ENCODE data around the gene LRRN4CL. TPM values are rescaled to one million over a fixed set of nuclear protein-coding genes. Genes with fewer than 3 reads are reported as not detected.
"Not testable (repeated sequence)": the region's sequence is repeated elsewhere in the genome, so short reads cannot be mapped to it uniquely, and the experiment has no call there.

Gene LRRN4CL
- total and polyA plus RNA-seq, 4 experiments from 2014 or later, result 0.11 to 0.12 TPM; not detected in 2

DNA sequence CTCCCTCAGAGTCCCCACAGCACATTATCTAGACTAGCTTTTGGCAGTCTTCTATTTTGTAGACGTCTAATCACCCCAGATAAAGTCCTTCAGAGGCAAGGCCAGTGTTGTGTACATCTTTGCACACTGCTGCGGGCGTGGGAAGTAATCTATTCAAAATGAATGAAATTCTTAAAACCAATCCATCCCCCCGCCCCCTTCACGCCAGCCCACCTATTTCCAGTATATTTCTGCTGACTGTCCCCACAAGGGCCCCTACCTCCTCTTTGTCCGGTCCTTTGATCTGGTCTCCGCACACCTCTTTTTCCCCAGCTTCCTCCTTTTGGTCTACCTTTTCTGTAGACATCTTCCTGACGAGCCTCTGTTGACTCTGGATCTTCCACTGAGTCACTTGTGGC is 17.5 kb upstream of the LRRN4CL start:
- ChIA-PET POLR2A (ENCODE audit: partially characterized antibody) (interaction anchor here (0.7 to 14.3 kb wide), 29 partner anchors 10 to 1564 kb away, joined by 3 to 283 read pairs (median 6); partner anchors contain the start of genes AHNAK, B3GAT3, C11orf98 and CSKMT), CTCF (ENCODE audit: partially characterized antibody) (interaction anchor here (1.0 to 1.9 kb wide), 5 partner anchors 11 to 80 kb away, joined by 3 to 11 read pairs (median 5); no protein-coding TSS in a partner anchor)
- Histone ChIP-seq H3K4me1 (ENCODE audit: insufficient read depth, low read length) (peaks cover 50% of the 10 kb centered on the region), H3K9me3 (ENCODE audit: control insufficient read depth in 1 of 2, low read length in 2 of 2) (no peaks in the 10 kb centered on the region), H3K36me3 (ENCODE audit: insufficient read depth, low read length) (peaks cover 5% of the 10 kb centered on the region), H3K27ac (ENCODE audit: low read depth, low read length) (peak overlapping the region; percentile 78), H3K27me3 (ENCODE audit: insufficient read depth, low read length) (no peaks in the 10 kb centered on the region), H3K4me3 (ENCODE audit: low read length in 2 of 2) (peak overlapping the region; percentile 49 to 86)
- H3K36me3 Mint-ChIP-seq, result peaks cover 3 to 24% of the 10 kb centered on the region in 2 donors
- DNase-seq, result no peak
- H3K27ac Mint-ChIP-seq, result peak overlapping the region; percentile 77 to 98 (median 84)
- intact Hi-C loops (cut with micrococcal nuclease), result no loop called here
- H3K27me3 Mint-ChIP-seq, result no peaks in the 10 kb centered on the region
- no peaks in the 10 kb centered on the region for H3K9me3 Mint-ChIP-seq
- peak overlapping the region; percentile 69 to 95 (median 87) for H3K4me3 Mint-ChIP-seq
- peaks cover 21 to 51% (median 36%) of the 10 kb centered on the region in 4 donors for H3K4me1 Mint-ChIP-seq

DNA sequence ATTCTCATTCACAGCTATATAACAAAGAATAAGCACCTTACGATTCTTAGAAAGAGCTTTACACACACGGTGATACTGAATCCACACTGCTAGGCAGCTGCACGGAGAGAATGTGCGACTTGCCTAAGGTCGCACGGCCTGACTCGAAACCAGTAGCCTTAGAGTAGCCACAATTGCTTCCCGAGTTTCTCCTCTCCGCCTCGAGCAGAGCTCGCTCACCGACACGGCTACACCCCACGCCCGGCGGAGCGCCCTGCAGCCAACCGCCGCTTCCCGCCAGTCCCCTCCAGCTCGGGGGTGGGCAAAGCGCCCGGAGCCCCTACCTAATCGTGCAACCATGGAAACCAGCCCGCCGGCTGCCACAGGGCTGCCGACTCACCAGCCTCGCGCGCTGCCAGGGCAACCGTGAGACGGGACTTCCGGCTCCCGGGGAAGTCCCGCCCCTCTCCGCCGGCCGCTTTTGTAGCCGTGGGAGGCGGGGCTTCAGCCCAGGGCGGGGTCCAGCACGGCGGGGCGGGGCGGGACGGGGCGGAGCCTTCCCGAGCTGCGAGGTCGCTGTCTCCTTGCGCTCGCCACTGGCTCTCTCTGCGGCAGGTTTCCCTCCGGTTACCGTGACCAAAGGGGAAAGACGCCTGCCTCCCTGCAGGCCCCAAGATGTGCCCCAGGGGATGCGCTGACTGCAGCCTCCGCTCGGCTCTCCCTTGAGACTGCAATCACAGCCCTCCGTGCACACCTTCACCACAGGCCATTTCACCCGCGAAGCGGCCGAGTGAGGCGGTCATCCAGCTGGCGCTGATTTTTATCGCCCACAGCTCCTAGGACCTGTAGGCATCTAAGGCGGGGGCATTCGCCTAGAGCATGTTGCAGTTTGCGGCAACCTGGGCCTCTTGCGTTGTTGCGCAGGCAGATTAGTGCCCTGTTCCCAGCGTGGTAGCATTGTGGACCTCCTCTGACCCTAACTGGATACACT is 16.8 kb upstream of the LRRN4CL start:
- DNase-seq, result peak; percentile 90 to 95 (median 91)
- H3K36me3 ChIP-seq (ENCODE audit: insufficient read depth, low read length), result no peaks in the 10 kb centered on the region
- Mint-ChIP-seq H3K27me3 (no peaks in the 10 kb centered on the region), H3K9me3 (no peaks in the 10 kb centered on the region), H3K27ac (peak overlapping the region; percentile 91 to 98 (median 94)), H3K4me3 (peak overlapping the region; percentile 86 to 95 (median 89)), H3K36me3 (peaks cover 4 to 21% of the 10 kb centered on the region in 2 donors), H3K4me1 (peaks cover 21 to 51% (median 36%) of the 10 kb centered on the region in 4 donors)
- CTCF ChIA-PET (ENCODE audit: partially characterized antibody), result interaction anchor here (0.9 to 1.9 kb wide), 8 partner anchors 10 to 112 kb away, joined by 3 to 11 read pairs (median 4); no protein-coding TSS in a partner anchor
- peaks cover 50% of the 10 kb centered on the region for H3K4me1 ChIP-seq (ENCODE audit: insufficient read depth, low read length)
- POLR2A ChIA-PET (ENCODE audit: partially characterized antibody), result interaction anchor here (0.6 to 14.3 kb wide), 33 partner anchors 10 to 1565 kb away, joined by 3 to 283 read pairs (median 6); partner anchors contain the start of genes AHNAK, B3GAT3, C11orf98 and CSKMT
- no peaks in the 10 kb centered on the region for H3K27me3 ChIP-seq (ENCODE audit: insufficient read depth, low read length)
- peak overlapping the region; percentile 78 for H3K27ac ChIP-seq (ENCODE audit: low read depth, low read length)
- intact Hi-C loops (cut with micrococcal nuclease), result no loop called here
- no peaks in the 10 kb centered on the region for H3K9me3 ChIP-seq (ENCODE audit: control insufficient read depth in 1 of 2, low read length in 2 of 2)
- H3K4me3 ChIP-seq (ENCODE audit: low read length in 2 of 2), result peak overlapping the region; percentile 69 to 86

DNA sequence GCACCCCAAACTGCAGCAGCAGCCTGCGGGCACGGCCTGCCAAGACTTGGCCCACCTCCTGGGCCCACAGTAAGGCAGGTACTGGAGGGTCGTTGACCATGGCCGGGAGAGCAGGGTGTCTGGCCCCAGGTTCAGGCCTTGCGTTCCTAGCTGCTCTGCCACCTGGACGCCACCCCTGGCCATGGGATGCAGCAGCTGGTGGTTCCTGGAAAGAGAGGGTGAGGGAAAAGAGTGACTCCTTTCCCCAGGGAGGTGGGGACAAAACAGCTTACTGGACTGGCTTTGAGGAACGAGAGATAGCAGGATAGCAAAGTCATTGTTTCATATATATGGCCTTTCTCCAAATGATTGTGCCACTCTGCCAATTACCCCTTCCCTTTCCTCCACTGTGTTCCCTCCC is 16.1 kb upstream of the LRRN4CL start:
- peak overlapping the region; percentile 91 to 96 (median 94) for H3K27ac Mint-ChIP-seq
- no peak for DNase-seq
- H3K27me3 ChIP-seq (ENCODE audit: insufficient read depth, low read length), result no peaks in the 10 kb centered on the region
- H3K9me3 ChIP-seq (ENCODE audit: control insufficient read depth in 1 of 2, low read length in 2 of 2), result no peaks in the 10 kb centered on the region
- peaks cover 21 to 48% (median 36%) of the 10 kb centered on the region in 4 donors for H3K4me1 Mint-ChIP-seq
- H3K27me3 Mint-ChIP-seq, result no peaks in the 10 kb centered on the region
- ChIA-PET POLR2A (ENCODE audit: partially characterized antibody) (interaction anchor here (0.6 to 14.3 kb wide), 26 partner anchors 9 to 1566 kb away, joined by 3 to 283 read pairs (median 8); partner anchors contain the start of genes C11orf98, CSKMT, EEF1G and EML3), CTCF (ENCODE audit: partially characterized antibody) (interaction anchor here (0.9 to 1.9 kb wide), 6 partner anchors 9 to 111 kb away, joined by 3 to 11 read pairs (median 4); no protein-coding TSS in a partner anchor)
- peaks cover 6 to 20% of the 10 kb centered on the region in 2 donors for H3K36me3 Mint-ChIP-seq
- no peaks in the 10 kb centered on the region for H3K9me3 Mint-ChIP-seq
- H3K4me3 ChIP-seq (ENCODE audit: low read length in 2 of 2), result peak overlapping the region; percentile 69 to 86
- H3K36me3 ChIP-seq (ENCODE audit: insufficient read depth, low read length), result no peaks in the 10 kb centered on the region
- intact Hi-C loops (cut with micrococcal nuclease), result no loop called here
- peak overlapping the region; percentile 78 for H3K27ac ChIP-seq (ENCODE audit: low read depth, low read length)
- H3K4me1 ChIP-seq (ENCODE audit: insufficient read depth, low read length), result peaks cover 46% of the 10 kb centered on the region
- peak overlapping the region; percentile 86 to 95 (median 89) for H3K4me3 Mint-ChIP-seq

DNA sequence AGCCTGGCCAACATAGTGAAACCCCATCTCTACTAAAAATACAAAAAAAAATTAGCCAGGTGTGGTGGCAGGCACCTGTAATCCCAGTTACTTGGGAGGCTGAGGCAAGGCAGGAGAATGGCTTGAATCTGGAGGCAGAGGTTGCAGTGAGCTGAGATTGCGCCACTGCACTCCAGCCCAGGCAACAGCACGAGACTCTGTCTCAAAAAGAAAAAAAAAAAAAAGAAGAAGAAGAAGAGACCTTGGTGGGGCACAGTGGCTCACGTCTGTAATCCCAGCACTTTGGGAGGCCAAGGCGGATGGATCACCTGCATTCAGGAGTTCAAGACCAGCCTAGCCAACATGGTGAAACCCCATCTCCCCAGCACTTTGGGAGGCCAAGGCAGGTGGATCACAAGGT is 14.6 kb upstream of the LRRN4CL start:
- H3K4me3 ChIP-seq (ENCODE audit: low read length in 2 of 2); DNase-seq; H3K36me3 ChIP-seq (ENCODE audit: insufficient read depth, low read length); H3K9me3 Mint-ChIP-seq; H3K36me3 Mint-ChIP-seq; H3K9me3 ChIP-seq (ENCODE audit: control insufficient read depth in 1 of 2, low read length in 2 of 2); intact Hi-C loops (cut with micrococcal nuclease); H3K4me3 Mint-ChIP-seq; H3K27ac ChIP-seq (ENCODE audit: low read depth, low read length); H3K27me3 Mint-ChIP-seq; POLR2A ChIA-PET (ENCODE audit: partially characterized antibody); H3K27me3 ChIP-seq (ENCODE audit: insufficient read depth, low read length): not testable (repeated sequence)
- peaks cover 36% of the 10 kb centered on the region for H3K4me1 ChIP-seq (ENCODE audit: insufficient read depth, low read length)
- CTCF ChIA-PET (ENCODE audit: partially characterized antibody), result interaction anchor here (1.2 to 1.5 kb wide), 3 partner anchors 10 to 161 kb away, joined by 3 to 12 read pairs (median 3); partner anchors contain the start of genes C11orf98 and CSKMT
- H3K27ac Mint-ChIP-seq, result peak overlapping the region in 1 of 7 donors; percentile 31
- H3K4me1 Mint-ChIP-seq, result peaks cover 14 to 34% (median 25%) of the 10 kb centered on the region in 4 donors

DNA sequence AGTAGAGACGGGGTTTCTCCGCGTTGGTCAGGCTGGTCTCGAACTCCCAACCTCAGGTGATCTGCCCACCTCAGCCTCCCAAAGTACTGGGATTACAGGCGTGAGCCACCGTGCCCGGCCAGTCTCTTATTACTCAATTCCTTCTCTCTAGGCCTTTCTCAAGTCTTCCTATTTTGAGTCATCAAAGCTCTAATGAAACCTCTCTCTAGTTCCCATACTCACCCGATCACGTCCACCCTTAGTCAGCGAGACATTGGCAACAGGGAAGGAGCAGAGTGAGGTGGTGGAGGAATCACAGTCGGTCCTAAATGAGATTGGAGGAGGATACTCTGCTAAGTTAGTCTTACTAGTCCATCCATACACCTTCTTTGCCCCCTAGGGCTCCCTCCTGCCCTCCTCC is 12.9 kb upstream of the LRRN4CL start:
- intact Hi-C loops (cut with micrococcal nuclease), result no loop called here
- no peak for DNase-seq
- ChIA-PET CTCF (ENCODE audit: partially characterized antibody) (interaction anchor here (0.7 to 1.5 kb wide), 6 partner anchors 21 to 308 kb away, joined by 3 to 6 read pairs (median 3); partner anchors contain the start of genes SLC3A2 and TUT1), POLR2A (ENCODE audit: partially characterized antibody) (interaction anchor here (1.6 to 1.9 kb wide), 2 partner anchors 31 to 37 kb away, joined by 4 to 8 read pairs; partner anchors contain the start of genes C11orf98, CSKMT, LBHD1 and UQCC3)
- no peaks in the 10 kb centered on the region for H3K36me3 ChIP-seq (ENCODE audit: insufficient read depth, low read length)
- H3K4me1 ChIP-seq (ENCODE audit: insufficient read depth, low read length), result peaks cover 19% of the 10 kb centered on the region
- peaks cover 5 to 6% of the 10 kb centered on the region in 2 donors for H3K36me3 Mint-ChIP-seq
- no peaks in the 10 kb centered on the region for H3K27me3 ChIP-seq (ENCODE audit: insufficient read depth, low read length)
- H3K9me3 ChIP-seq (ENCODE audit: control insufficient read depth in 1 of 2, low read length in 2 of 2), result no peaks in the 10 kb centered on the region
- H3K9me3 Mint-ChIP-seq, result no peaks in the 10 kb centered on the region
- H3K4me3 ChIP-seq (ENCODE audit: low read length in 2 of 2), result no peak overlapping the region
- H3K27me3 Mint-ChIP-seq, result no peaks in the 10 kb centered on the region
- no peak overlapping the region for H3K4me3 Mint-ChIP-seq
- H3K27ac ChIP-seq (ENCODE audit: low read depth, low read length), result no peak overlapping the region
- peak overlapping the region in 1 of 7 donors; percentile 75 for H3K27ac Mint-ChIP-seq
- H3K4me1 Mint-ChIP-seq, result peaks cover 10 to 20% (median 15%) of the 10 kb centered on the region in 4 donors

DNA sequence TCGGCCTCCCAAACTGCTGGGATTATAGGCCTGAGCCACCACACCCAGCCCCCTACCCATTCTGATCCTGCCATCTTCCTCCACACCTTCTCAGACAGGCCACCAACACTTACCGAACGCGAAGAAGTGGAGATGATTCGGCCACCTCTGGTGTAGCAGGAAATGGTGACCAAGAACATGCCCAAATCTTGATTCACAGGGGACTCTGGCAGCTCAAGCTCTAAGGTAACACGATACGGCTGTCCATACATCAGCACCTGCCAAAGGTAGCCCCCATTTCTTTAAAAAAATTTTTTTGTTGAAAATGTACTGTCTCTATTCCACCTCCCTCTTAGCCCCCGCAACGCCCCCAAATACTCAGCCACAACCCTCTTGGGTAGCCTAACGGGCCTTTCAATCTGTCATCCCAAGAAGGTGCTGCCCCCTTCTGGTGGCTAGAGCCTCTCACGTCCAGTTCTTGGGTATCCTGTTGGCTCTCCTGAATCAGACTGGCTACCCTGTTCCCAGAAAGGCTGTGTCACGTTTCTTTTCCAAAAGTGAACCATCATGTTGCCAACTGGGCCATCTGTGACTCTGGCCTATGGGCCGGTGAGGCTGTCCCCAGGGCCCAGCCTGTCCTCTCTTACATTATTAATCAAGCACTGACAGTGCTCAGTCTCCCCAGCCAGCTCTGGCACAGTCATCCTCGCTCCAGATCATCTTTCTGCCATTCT is 5.3 kb upstream of the LRRN4CL start:
- Histone ChIP-seq H3K36me3 (ENCODE audit: insufficient read depth, low read length) (no peaks in the 10 kb centered on the region), H3K4me3 (ENCODE audit: low read length in 2 of 2) (no peak overlapping the region), H3K27me3 (ENCODE audit: insufficient read depth, low read length) (no peaks in the 10 kb centered on the region), H3K27ac (ENCODE audit: low read depth, low read length) (no peak overlapping the region), H3K9me3 (ENCODE audit: control insufficient read depth in 1 of 2, low read length in 2 of 2) (no peaks in the 10 kb centered on the region), H3K4me1 (ENCODE audit: insufficient read depth, low read length) (no peaks in the 10 kb centered on the region)
- Mint-ChIP-seq H3K36me3 (peaks cover 12% of the 10 kb centered on the region in 2 donors), H3K9me3 (no peaks in the 10 kb centered on the region), H3K27me3 (no peaks in the 10 kb centered on the region), H3K4me1 (peaks cover 5 to 7% (median 6%) of the 10 kb centered on the region in 4 donors), H3K4me3 (no peak overlapping the region), H3K27ac (peak overlapping the region in 4 of 7 donors; percentile 7 to 77 (median 56))
- intact Hi-C loops (cut with micrococcal nuclease), result loop anchor here (1.0 to 5.0 kb wide), 4 partner anchors 16 to 312 kb away; partner anchors contain the start of gene UBXN1
- DNase-seq, result peak; percentile 73 to 80 (median 74)
- CTCF ChIA-PET (ENCODE audit: partially characterized antibody), result interaction anchor here (0.6 to 8.0 kb wide), 38 partner anchors 9 to 299 kb away, joined by 3 to 82 read pairs (median 4); partner anchors contain the start of genes C11orf98, CSKMT, EEF1G and INTS5
- POLR2A ChIA-PET (ENCODE audit: partially characterized antibody), result interaction anchor here (0.7 to 2.9 kb wide), 8 partner anchors 15 to 134 kb away, joined by 3 to 20 read pairs (median 5); partner anchors contain the start of genes C11orf98, CSKMT, EEF1G and HNRNPUL2

Measured in CD4-positive, alpha-beta memory T cell (primary cell).